Adrenal gland (tissue), 12 donors: ENCODE results near the gene PHKA2. TPM values are rescaled to one million over a fixed set of nuclear protein-coding genes. Genes with fewer than 3 reads are reported as not detected.
"Not testable (repeated sequence)": the region's sequence is repeated elsewhere in the genome, so short reads cannot be mapped to it uniquely, and the experiment has no call there.

ENCODE experiments used
- DNase-seq, 7 donors: peaks; one replicate each; pipeline ENCODE4 v3.0.0-alpha.2; 2019 to 2020
- H3K27ac ChIP-seq, 5 donors: fragments of 200-600 bp; sonication (generic) in 4 of 5; 1 replicate in 3 of 5; 2 replicates in 2 of 5; pipeline versions ENCODE4 v1.5.1 to v1.8.0; 2016 to 2020; ENCODE audit warnings: mild to moderate bottlenecking in 1 of 5
- H3K27me3 ChIP-seq: fragments of 200-600 bp; 2 replicates; pipeline ENCODE4 v1.8.0; 2021
- H3K36me3 ChIP-seq, 2 donors: fragments of 200-600 bp; replicated peaks in 1 of 2; 1 replicate in 1 of 2; 2 replicates in 1 of 2; pipeline versions ENCODE4 v1.5.1 to v1.8.0; 2018 to 2022
- H3K4me1 ChIP-seq, 2 donors: fragments of 200-600 bp; replicated peaks in 1 of 2; 1 replicate in 1 of 2; 2 replicates in 1 of 2; pipeline versions ENCODE4 v1.5.1 to v1.8.0; 2018 to 2021
- H3K4me3 ChIP-seq, 4 donors: fragments of 200-600 bp; sonication (generic) in 3 of 4; one replicate each; pipeline ENCODE4 v1.5.1; 2016 to 2018
- H3K9me3 ChIP-seq, 3 donors: fragments of 200-600 bp; sonication (generic) in 1 of 3; replicated peaks in 1 of 3; 1 replicate in 2 of 3; 2 replicates in 1 of 3; pipeline versions ENCODE4 v1.5.1 to v1.8.0; 2016 to 2021
- CTCF ChIP-seq, 6 experiments: fragments of 450-650 bp in 4 of 6; fragments of 200-600 bp in 2 of 6; sonication (generic) in 1 of 6; IDR thresholded peaks; 1 replicate in 5 of 6; 2 replicates in 1 of 6; pipeline versions ENCODE4 v1.5.1 to v1.8.0; 2016 to 2021; ENCODE audit warnings: antibody characterized with exemption in 6 of 6, mild to moderate bottlenecking in 2 of 6, moderate library complexity in 1 of 6
- POLR2A ChIP-seq, 2 donors: fragments of 450-650 bp; IDR thresholded peaks; one replicate each; pipeline ENCODE4 v1.6.1; 2017; ENCODE audit warnings: antibody characterized with exemption in 2 of 2, mild to moderate bottlenecking in 2 of 2, moderate library complexity in 1 of 2
- WGBS, 4 donors: extraction: QIAGEN DNeasy Blood & Tissue Kit in 2 of 4; methylation state at CpG; one replicate each; pipeline versions ENCODE4 v1.1.5 to v1.1.7; 2013 to 2017; 5-methylcytosine and 5-hydroxymethylcytosine counted together
- intact Hi-C, 2 donors: fragments of 100-400 bp; cut with DNase I; formaldehyde crosslinking; loops; one replicate each; pipeline versions ENCODE4 v1.14.1 to v1.15.0; 2022 to 2023
- polyA plus RNA-seq, 3 donors: library from polyadenylated mRNA; stranded (reverse); fragments of 200-250 nt in 2 of 3; fragments of 350-450 nt in 1 of 3; fragmentation: Illumina TruSeq in 1 of 3; extraction: RNeasy Lipid Tissue Mini Kit (QIAGEN cat#74804) in 1 of 3; gene quantifications; one replicate each; pipeline ENCODE4 v1.2.3, GENCODE V29; 2013 to 2014
- total RNA-seq, 9 donors: library from RNA; depleted of rRNA in 4 of 9; stranded (reverse); fragments of >200 nt in 4 of 9; fragments of 120-200 nt in 1 of 9; fragmentation: NEBNext Ultra II Directional in 1 of 9; extraction: Animal tissue kit (Norgen Biotek cat#: 25700) in 1 of 9; gene quantifications; one replicate each; pipeline versions ENCODE4 v1.1.0 to v1.2.4, GENCODE V29; 2013 to 2023
- donor health status: healthy with polysubstance abuse.
- donor health status: Bipolar disorder and iron deficiency.
- donor health status: DM: yes; HTN: yes; CAD: no.
- donor health status: DM: no; HTN: no; CAD: no.
- donor health status: DM: no; HTN: no; CAD: no.
- donor health status: DM: yes; HTN: yes; CAD: no.

The PHKA2 gene
- total and polyA plus RNA-seq, 12 donors, result 11.7 to 63.8 (median 27.8) TPM

DNA sequence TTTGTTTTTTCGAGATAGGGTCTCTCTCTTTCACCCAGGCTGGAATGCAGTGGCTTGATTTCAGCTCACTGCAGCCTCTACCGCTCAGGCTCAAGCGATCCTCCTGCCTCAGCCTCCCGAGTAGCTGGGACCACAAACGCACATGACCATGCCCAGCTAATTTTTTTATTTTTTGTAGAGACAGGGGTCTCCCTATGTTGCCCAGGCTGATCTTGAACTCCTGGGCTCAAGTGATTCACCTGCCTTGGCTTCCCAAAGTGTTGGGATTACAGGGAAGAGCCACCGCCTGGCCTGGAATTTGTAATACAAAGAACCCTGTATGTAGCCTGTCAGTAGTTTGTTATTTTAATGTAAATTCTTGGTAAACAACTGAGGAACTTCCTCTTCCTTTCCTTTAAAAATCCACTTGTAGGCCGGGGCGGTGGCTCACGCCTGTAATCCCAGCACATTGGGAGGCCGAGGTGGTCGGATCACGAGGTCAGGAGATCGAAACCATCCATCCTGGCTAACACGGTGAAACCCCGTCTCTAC is 119.5 kb downstream of the PHKA2 start:
- TF ChIP-seq POLR2A (IDR thresholded peaks at IDR 0.05) (no peak), CTCF (IDR thresholded peaks at IDR 0.05) (no peak)
- H3K27ac ChIP-seq, result no peak overlapping the region
- no peak overlapping the region for H3K4me3 ChIP-seq
- H3K4me1 ChIP-seq, result no peaks in the 10 kb centered on the region
- no peak for DNase-seq
- no peaks in the 10 kb centered on the region for H3K9me3 ChIP-seq
- intact Hi-C loops, result no loop called here
- H3K36me3 ChIP-seq, result no peaks in the 10 kb centered on the region
- H3K27me3 ChIP-seq, result no peaks in the 10 kb centered on the region
- WGBS, 4 donors, result 83 to 99% (median 89%) methylated on average over 13 to 15 of the region's 15 CpGs

DNA sequence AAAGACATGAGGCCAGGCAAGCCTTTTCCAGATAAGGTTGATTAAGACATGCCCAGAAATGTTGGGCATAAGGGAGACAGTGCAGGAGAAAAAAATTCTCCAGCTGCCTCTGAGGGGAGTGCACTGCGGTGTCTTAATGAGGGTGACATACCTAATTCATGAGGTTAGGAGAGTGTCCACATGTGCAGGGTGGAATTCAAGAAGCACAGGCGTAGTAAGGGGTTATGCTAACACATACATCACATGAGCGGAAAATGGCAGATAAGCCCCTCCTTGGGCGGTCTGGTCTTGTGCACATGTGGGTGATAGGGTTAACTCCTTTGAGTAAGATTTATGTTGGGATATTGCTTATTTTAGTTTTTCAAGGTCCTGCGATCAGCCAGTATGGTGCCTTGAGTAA is 122.4 kb downstream of the PHKA2 start:
- 79 to 83% (median 82%) methylated on average over 4 to 5 of the region's 5 CpGs for WGBS, 4 donors
- H3K4me1 ChIP-seq, result no peaks in the 10 kb centered on the region
- H3K9me3 ChIP-seq, result no peaks in the 10 kb centered on the region
- H3K36me3 ChIP-seq, result no peaks in the 10 kb centered on the region
- H3K4me3 ChIP-seq, result no peak overlapping the region
- DNase-seq, result no peak
- TF ChIP-seq POLR2A (IDR thresholded peaks at IDR 0.05) (no peak), CTCF (IDR thresholded peaks at IDR 0.05) (no peak)
- H3K27ac ChIP-seq, result no peak overlapping the region
- no peaks in the 10 kb centered on the region for H3K27me3 ChIP-seq
- intact Hi-C loops, result no loop called here

DNA sequence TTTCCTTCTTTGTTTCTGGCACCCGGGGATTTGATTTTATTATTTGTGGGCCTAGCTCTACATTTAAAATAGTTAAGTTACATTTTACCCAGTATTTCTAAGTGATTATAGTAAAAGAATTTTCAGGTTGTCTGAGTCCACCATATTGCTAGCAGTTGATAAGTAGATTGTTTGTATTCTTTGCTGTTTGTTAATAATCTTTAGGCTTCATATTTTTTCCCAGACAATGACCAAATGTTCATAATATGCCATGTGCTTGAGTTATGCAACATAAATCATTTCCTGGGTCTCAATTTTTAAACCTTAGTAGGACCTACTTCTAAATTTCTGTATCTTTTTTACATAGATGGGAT is 127.3 kb downstream of the PHKA2 start:
- Histone ChIP-seq H3K4me1 (no peaks in the 10 kb centered on the region), H3K4me3 (no peak overlapping the region), H3K27ac (no peak overlapping the region), H3K36me3 (no peaks in the 10 kb centered on the region), H3K27me3 (no peaks in the 10 kb centered on the region), H3K9me3 (no peaks in the 10 kb centered on the region)
- TF ChIP-seq POLR2A (IDR thresholded peaks at IDR 0.05), result no peak
- TF ChIP-seq CTCF (IDR thresholded peaks at IDR 0.05), result no peak
- 56 to 79% (median 75%) methylated on average over 1 of the region's 1 CpG for WGBS, 4 donors
- intact Hi-C loops, result no loop called here
- no peak for DNase-seq

DNA sequence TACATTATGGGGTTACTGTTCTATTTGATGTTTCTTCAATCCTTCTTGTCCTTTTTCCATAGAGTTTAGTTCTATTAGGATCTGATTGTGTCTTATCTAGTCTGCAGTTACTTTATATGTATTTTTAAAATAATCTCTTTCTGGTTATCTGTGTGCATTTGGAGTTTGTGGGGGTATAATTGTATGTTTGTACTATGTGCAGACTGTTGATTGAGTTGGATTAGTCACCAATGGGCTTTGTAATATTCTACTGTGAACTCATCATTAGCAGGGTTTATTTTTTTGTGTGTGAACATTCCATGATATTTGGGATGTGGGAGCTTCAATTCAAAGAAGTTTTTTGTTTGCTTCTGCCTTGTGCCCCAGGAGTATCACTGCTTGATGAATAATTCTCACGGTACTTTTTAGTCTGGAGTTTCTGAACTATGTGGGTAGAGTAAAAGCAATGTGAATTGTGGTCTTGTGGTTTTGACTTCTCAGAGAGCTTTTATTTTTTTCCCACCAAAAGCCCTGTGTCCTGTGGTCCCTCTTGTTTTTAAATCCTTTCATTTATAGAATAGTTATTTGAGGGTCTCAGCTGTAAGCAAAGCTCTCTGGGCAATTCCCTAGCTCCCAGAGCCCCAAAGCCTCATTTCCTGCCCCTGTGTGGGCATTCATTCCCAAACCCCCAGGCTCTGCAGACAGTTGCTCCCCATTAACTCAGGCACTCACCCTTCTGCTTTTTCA is 127.8 kb downstream of the PHKA2 start:
- 64 to 86% (median 78%) methylated on average over 1 of the region's 1 CpG for WGBS, 4 donors
- H3K9me3 ChIP-seq, result no peaks in the 10 kb centered on the region
- no peak overlapping the region for H3K4me3 ChIP-seq
- H3K27me3 ChIP-seq, result no peaks in the 10 kb centered on the region
- intact Hi-C loops, result no loop called here
- H3K27ac ChIP-seq, result no peak overlapping the region
- no peaks in the 10 kb centered on the region for H3K36me3 ChIP-seq
- TF ChIP-seq CTCF (IDR thresholded peaks at IDR 0.05) (no peak), POLR2A (IDR thresholded peaks at IDR 0.05) (no peak)
- no peaks in the 10 kb centered on the region for H3K4me1 ChIP-seq
- DNase-seq, result no peak

- H3K27ac ChIP-seq, H3K36me3 ChIP-seq, DNase-seq, H3K9me3 ChIP-seq, H3K4me1 ChIP-seq, H3K4me3 ChIP-seq, H3K27me3 ChIP-seq, intact Hi-C loops: not testable (repeated sequence)
- 80 to 94% (median 88%) methylated on average over 3 of the region's 3 CpGs for WGBS, 4 donors
These were observed 136.0 kb downstream of the PHKA2 start for GRCh38 chrX:18847901-18848300.
